GM19351 (cell line): ENCODE data around the gene PEF1.

Source experiments
- ATAC-seq: cut with Tn5 transposase; IDR thresholded peaks from one replicate; pipeline ENCODE4 v1.9.1; 2021; ENCODE audit warnings: mild to moderate bottlenecking, moderate library complexity; ENCODE audit not compliant: unreplicated experiment

Gene PEF1

DNA sequence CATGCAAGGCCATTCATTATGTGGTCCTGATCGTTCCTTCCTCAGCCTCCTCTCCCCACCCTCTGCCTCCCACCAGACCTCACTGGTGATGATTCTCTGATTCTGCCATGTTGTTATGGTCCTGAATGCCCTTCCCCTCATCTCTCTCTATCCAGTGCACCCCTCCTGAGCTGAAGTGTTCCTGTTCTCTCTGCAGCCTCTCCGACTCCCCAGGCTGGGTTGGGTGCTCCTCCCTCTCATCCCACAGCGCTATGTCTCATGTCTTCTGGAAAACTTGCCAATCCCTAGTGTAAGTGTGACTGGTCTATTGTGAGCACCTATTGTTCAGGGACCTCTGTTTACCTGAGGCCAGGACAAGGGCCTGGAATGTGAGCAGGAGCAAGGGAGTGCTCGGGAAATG is 11.1 kb upstream of the PEF1 start:
- no peak for ATAC-seq

DNA sequence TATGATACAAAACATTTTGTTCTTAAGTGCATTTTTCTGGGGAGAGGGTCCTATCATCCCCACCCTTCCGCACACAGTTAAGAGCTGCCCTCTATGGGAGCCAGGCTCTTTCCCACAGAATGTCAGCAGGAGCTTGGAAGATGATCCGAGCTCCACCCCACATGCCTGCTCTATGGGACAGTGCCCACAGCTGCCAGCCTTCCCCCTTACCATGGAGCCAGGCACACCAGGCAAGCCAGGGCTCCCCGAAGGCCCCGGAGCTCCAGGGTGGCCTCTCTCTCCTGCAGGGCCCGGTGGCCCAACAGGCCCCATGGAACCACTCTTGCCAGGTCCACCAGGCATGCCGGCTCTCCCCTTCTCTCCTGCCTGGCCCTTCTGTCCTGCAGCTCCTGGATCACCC is 10.4 kb upstream of the PEF1 start:
- ATAC-seq = no peak

DNA sequence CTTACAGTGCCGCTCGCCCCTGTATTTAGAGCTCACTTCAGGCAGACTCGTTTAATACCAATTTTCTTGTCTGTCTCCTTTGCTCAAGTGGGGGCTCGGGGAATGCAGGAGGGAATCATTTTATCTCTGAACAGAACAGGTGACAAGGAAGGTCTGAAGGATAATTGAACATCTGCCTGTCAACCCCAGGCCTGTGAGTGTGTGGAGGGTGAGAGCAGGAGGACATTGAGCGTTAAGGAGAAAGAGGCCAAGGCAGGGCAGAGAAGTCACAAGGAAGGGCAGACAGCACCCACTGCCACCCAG is 9.7 kb upstream of the PEF1 start:
- ATAC-seq = no peak

- ATAC-seq = no peak
These were observed 9.2 kb upstream of the PEF1 start for GRCh38 chr1:31653717-31654473.

GRCh38 chr1:31652891-31653499 is 8.3 kb upstream of the PEF1 start:
- no peak for ATAC-seq

DNA sequence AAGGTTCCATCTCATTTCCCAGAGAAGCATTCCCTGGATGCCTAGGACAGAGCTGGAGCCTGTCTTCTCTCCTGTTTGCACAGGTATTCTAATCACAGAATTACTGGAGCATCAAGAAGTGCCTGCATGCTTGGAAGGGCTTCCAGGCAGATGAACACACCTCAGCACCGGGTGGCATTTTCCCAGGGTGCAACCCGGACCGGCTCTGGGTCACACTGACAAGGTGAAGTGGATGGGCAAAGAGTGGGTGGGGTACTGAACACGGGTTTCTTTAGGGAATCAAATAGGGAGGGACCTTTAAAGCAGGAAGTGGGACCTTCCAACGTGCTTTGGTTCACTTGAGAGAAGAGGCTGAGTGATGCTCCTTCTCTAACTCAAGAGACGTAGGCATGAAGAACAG is 7.1 kb upstream of the PEF1 start:
- ATAC-seq = no peak

DNA sequence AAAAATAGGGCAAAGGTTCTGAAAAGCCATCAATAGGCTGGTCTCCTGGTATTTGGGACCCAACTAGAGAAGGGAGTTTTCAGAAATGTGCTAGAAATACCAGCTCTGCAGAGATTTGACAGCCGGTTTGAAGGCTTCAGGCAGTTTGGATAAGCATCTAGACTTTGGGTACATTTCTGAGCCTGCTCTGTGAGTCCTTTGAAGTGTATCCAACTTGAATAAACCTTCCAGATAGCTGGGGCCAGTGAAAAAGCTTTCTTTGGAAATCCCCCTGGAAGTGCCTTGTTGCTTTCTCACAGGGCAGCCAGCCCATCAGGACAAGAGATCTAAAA is 6.4 kb upstream of the PEF1 start:
- no peak for ATAC-seq

DNA sequence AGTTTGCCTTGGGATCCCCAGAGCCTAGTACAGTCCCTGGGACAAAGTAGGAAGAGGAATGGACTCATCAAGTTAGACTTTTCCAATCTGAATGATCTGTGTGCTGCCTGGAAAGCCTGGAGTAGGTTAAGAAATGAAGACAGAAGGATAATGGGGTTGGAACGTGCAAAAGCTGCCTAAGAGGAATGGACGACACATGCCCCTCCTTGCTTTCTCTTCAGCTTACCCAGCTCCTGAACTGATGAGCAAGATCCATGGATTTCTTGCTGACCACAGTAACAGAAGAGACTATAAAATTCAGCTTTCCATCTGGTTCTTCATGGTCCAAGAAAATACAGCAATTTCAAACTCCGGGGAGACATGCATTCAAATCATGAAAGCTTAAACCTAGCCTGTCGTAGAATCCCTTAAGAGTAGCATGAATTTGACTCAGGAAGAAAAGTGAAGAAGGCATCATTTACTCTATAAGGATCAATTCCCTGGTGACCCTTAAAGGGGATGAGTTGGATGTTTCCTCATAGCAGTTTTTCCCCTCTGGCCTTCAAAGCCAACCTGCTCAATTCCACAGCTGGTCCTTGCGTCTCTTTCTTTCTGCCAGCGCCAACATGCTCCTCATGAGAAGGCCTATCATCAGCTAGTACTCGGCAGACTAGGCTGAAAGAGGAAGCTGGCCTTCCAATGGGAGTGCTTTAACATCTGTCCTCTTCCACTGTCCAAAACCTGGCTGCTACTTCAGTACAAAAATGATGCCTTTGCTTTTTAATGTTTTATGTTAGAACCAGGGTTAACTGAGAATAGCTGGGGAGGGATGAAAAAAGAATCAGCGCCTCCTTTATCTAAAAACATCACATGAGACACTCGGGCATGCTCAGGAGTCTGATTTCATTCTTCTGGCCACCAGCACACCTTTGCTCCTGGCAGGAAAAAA is 5.7 kb upstream of the PEF1 start:
- ATAC-seq = no peak

- no peak for ATAC-seq
These were observed 4.1 kb upstream of the PEF1 start for GRCh38 chr1:31648641-31649357.

DNA sequence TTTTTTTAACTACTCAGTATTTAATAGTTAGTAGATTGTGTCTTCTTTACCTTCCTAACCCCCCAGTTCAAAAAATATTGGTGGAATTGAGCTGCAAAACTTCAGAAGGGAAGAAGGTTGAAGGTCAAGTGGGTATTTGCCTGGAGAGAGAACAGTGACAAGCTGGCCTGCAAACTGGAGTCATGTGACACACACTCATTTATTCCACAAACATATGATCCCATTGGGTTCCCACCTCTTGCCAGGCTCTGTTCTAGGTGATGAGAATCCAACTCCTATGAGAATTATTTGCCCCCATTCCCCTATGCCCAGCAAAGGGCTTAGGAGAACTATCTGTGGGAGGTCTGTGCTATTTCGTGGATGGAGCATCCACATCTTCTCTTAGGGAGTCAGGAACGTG is 3.5 kb upstream of the PEF1 start:
- no peak for ATAC-seq

- no peak for ATAC-seq
These were observed 2.4 kb upstream of the PEF1 start for GRCh38 chr1:31647106-31647505.

DNA sequence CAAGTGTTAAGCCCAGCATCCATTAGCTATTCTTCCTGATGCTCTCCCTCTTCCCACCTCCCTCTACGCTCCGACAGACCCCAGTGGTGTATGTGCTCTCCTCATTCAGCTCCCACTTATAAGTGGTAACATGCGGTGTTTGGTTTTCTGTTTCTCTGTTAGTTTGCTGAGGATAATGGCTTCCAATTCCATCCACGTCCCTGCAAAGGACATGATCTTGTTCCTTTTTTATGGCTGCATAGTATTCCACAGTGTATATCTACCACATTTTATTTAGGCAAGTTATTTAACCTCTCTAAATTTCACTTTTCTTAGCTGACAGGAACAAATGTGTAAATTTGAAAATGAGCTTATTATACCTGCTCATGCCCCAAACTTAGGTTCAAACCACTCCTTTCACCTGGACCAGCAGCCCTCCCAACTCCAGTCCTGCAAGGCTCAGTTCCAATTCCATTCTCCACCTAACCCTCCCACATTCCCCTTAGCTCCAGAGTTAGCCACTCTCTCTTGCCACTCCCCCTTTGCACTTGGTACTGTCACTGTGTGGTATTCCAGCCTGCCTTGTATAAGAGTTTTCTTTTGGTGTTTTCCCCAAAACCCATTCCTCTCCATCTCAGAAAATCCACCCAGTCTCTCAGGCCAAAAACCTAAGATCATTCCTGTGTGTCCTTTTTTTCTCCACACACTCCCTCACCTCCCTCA is 1.7 kb upstream of the PEF1 start:
- ATAC-seq = no peak

GRCh38 chr1:31645274-31645568 is 545 bp upstream of the PEF1 start:
- ATAC-seq = no peak

GRCh38 chr1:31643976-31644559 is 608 bp downstream of the PEF1 start:
- peak; percentile 31 for ATAC-seq

DNA sequence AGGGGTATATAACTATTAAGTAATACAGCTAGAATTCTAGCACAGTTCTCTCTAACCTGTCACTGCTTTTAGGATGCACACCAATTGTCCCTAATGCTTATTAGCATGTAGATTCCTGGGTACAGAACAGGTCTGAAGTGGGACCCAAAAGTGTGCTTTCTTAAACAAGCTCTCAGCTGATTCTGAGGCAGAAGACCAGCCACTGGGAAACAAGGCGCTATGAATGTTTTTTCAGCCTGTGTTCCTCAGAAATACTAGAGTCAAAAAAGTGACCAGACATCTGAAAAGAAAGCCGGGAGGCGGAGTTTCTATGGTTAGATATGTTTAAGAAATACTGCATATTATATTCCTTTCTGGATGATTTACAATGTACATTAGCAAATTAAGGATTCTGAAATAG is 1.8 kb downstream of the PEF1 start:
- no peak for ATAC-seq

GRCh38 chr1:31642366-31642765 is 2.3 kb downstream of the PEF1 start:
- no peak for ATAC-seq

GRCh38 chr1:31640964-31641363 is 3.7 kb downstream of the PEF1 start:
- ATAC-seq = no peak

DNA sequence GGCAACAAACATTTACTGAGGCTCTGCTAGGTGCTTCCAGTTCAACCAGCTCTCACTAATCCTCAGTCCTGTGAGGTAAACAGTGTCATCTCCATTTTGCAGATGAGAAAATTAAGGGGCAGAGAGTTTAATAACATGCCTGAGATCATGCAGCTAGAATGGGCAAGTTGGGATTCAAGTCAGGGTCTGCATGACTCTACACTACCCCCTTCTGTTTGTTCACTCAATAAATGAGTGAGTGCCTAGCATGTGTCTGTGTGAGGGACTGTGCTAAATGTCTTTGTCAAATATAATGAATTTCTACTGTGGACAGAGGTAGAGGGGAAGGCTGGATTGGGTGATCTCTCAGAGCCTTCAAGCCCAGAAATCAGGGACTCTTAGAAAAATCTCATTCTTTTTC is 4.5 kb downstream of the PEF1 start:
- ATAC-seq = no peak

GRCh38 chr1:31639543-31639942 is 5.1 kb downstream of the PEF1 start:
- ATAC-seq = no peak

- no peak for ATAC-seq
These were observed 6.6 kb downstream of the PEF1 start for GRCh38 chr1:31637915-31638673.
